ENCODE measurements around the gene LIPA. TPM values are rescaled to one million over a fixed set of nuclear protein-coding genes. Genes with fewer than 3 reads are reported as not detected.
"Not testable (repeated sequence)": the region's sequence is repeated elsewhere in the genome, so short reads cannot be mapped to it uniquely, and the experiment has no call there.

The LIPA gene
- total RNA-seq, 2 experiments from 2014 or later: 20.4 to 20.7 TPM

DNA sequence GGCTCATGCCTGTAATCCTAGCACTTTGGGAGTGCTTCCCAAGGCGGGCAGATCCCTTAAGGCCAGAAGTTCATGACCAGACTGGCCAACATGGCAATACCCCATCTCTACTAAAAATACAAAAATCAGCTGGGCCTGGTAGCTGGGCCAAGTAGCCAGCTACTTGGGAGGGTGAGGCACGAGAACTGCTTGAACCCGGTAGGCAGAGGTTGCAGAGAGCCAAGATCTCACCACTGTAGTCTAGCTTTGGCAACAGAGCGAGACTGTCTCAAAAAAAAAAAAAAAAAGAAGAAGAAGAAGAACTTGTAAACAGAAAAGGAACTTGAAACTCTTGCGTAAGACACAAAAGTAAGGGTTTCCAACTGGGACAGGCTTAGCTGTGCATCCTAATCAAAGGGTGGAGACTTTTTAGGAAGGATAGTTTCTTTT lies 44.7 kb upstream of the LIPA start:
- ATAC-seq: no peak
- H3K27me3 Mint-ChIP-seq: peaks cover 5% of the 10 kb centered on the region
- TF ChIP-seq, protein P1, sequence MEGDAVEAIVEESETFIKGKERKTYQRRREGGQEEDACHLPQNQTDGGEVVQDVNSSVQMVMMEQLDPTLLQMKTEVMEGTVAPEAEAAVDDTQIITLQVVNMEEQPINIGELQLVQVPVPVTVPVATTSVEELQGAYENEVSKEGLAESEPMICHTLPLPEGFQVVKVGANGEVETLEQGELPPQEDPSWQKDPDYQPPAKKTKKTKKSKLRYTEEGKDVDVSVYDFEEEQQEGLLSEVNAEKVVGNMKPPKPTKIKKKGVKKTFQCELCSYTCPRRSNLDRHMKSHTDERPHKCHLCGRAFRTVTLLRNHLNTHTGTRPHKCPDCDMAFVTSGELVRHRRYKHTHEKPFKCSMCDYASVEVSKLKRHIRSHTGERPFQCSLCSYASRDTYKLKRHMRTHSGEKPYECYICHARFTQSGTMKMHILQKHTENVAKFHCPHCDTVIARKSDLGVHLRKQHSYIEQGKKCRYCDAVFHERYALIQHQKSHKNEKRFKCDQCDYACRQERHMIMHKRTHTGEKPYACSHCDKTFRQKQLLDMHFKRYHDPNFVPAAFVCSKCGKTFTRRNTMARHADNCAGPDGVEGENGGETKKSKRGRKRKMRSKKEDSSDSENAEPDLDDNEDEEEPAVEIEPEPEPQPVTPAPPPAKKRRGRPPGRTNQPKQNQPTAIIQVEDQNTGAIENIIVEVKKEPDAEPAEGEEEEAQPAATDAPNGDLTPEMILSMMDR (IDR thresholded peaks at IDR 0.05): no peak
- intact Hi-C loops (cut with micrococcal nuclease): no loop called here
- CTCF ChIA-PET: no interaction called here
- peak overlapping the region; percentile 54 for H3K27ac Mint-ChIP-seq
- H3K4me3 Mint-ChIP-seq: no peak overlapping the region
- POLR2A ChIA-PET: no interaction called here
- H3K4me1 Mint-ChIP-seq (ENCODE audit: low read depth): peaks cover 27% of the 10 kb centered on the region
- H3K9me3 Mint-ChIP-seq: peaks cover 10% of the 10 kb centered on the region
- DNase-seq: no peak
- H3K36me3 Mint-ChIP-seq (ENCODE audit: low read depth): peaks cover 5% of the 10 kb centered on the region

DNA sequence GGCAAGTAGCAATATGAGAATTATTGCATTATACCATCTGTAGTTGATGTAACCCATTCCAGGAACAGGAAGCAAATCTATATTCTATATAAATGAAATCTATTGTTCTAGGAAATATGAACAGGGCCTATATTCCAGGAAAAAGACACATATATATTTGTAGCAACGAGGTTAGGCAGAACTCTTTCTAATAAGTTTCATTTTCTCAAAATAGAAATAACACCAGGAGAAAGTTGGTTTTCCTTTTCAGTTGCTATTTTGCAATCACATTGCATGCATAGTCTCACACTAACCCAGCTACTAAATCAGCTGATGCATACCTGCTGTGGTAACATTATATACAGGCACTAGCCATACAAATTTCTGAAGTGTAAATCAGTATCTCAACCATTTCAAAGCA lies 44.0 kb upstream of the LIPA start:
- ChIA-PET POLR2A (interaction anchor here (1.0 kb wide), 1 partner anchor 11 kb away, joined by 3 read pairs; no protein-coding TSS in a partner anchor), CTCF (interaction anchor here (1.1 kb wide), 2 partner anchors 74 to 123 kb away, joined by 3 read pairs; no protein-coding TSS in a partner anchor)
- peaks cover 3% of the 10 kb centered on the region for H3K36me3 Mint-ChIP-seq (ENCODE audit: low read depth)
- peaks cover 5% of the 10 kb centered on the region for H3K27me3 Mint-ChIP-seq
- TF ChIP-seq, protein P1 (IDR thresholded peaks at IDR 0.05): no peak
- H3K27ac Mint-ChIP-seq: peak overlapping the region; percentile 54
- ATAC-seq (peak; percentile 75), DNase-seq (no peak)
- intact Hi-C loops (cut with micrococcal nuclease): no loop called here
- peaks cover 8% of the 10 kb centered on the region for H3K9me3 Mint-ChIP-seq
- H3K4me3 Mint-ChIP-seq: no peak overlapping the region
- peaks cover 23% of the 10 kb centered on the region for H3K4me1 Mint-ChIP-seq (ENCODE audit: low read depth)

DNA sequence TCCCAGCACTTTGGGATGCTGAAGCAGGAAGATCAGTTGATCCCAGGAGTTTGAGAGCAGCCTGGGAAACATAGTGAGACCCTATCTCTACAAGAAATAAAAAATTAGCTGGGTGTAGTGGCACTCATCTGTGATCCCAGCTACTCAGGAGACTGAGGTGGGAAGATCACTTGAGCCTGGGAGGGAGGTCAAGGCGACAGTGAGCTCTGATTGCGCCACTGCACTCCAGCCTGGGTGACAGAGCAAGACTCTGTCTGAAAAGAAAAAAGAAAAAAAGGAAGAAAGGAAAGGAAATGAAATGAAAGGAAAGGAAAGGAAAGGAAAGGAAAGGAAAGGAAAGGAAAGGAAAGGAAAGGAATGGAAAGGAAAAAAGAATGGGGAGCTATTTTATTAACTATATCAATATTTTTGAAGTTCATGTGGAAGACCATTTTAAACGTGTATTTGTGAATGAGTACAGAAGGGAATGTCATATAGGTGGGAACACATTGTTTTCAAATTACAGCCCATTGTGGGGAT lies 43.2 kb upstream of the LIPA start:
- peaks cover 23% of the 10 kb centered on the region for H3K4me1 Mint-ChIP-seq (ENCODE audit: low read depth)
- ATAC-seq: no peak
- TF ChIP-seq, protein P1 (IDR thresholded peaks at IDR 0.05): no peak
- no peak overlapping the region for H3K4me3 Mint-ChIP-seq
- H3K36me3 Mint-ChIP-seq (ENCODE audit: low read depth): peaks cover 3% of the 10 kb centered on the region
- DNase-seq: no peak
- ChIA-PET CTCF (interaction anchor here (0.8 to 1.1 kb wide), 5 partner anchors 9 to 124 kb away, joined by 3 to 4 read pairs (median 3); no protein-coding TSS in a partner anchor), POLR2A (interaction anchor here (1.0 kb wide), 1 partner anchor 12 kb away, joined by 3 read pairs; no protein-coding TSS in a partner anchor)
- peaks cover 5% of the 10 kb centered on the region for H3K27me3 Mint-ChIP-seq
- H3K9me3 Mint-ChIP-seq: peaks cover 8% of the 10 kb centered on the region
- intact Hi-C loops (cut with micrococcal nuclease): no loop called here
- H3K27ac Mint-ChIP-seq: no peak overlapping the region

DNA sequence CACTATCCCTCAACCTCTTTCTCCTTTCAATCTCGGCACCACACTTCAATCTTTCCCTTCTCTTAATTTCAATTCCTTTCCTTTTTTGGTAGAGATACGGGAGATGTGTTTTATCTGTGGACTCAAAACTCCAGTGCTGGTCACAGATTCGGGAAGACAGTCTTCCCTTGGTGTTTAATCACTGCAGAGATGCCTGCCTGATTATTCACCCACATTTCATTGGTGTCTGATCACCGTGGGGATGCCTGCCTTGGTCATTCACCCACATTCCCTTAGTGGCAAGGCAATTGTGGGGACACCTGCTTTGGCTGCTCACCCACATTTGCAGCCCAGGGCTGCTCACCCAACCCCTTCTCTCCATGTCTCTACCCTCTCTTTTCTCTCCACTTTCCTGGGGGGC lies 33.7 kb upstream of the LIPA start:
- DNase-seq; H3K4me3 Mint-ChIP-seq; H3K27me3 Mint-ChIP-seq; H3K9me3 Mint-ChIP-seq; intact Hi-C loops (cut with micrococcal nuclease); CTCF ChIA-PET; H3K4me1 Mint-ChIP-seq (ENCODE audit: low read depth); POLR2A ChIA-PET; ATAC-seq; H3K27ac Mint-ChIP-seq; H3K36me3 Mint-ChIP-seq (ENCODE audit: low read depth): not testable (repeated sequence)

DNA sequence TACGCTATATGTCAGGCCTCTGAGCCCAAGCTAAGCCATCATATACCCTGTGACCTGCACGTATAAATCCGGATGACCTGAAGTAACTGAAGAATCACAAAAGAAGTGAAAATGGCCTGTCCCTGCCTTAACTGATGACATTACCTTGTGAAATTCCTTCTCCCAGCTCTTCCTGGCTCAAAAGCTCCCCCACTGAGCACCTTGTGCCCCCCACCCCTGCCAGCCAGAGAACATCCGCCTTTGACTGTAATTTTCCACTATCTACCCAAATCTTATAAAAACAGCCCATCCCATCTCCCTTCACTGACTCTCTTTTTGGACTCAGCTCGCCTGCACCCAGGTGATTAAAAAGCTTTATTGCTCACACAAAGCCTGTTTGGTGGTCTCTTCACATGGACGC lies 33.1 kb upstream of the LIPA start:
- H3K9me3 Mint-ChIP-seq; intact Hi-C loops (cut with micrococcal nuclease); H3K27ac Mint-ChIP-seq; ATAC-seq; DNase-seq; H3K4me3 Mint-ChIP-seq; POLR2A ChIA-PET; H3K4me1 Mint-ChIP-seq (ENCODE audit: low read depth); H3K27me3 Mint-ChIP-seq; CTCF ChIA-PET; H3K36me3 Mint-ChIP-seq (ENCODE audit: low read depth): not testable (repeated sequence)

DNA sequence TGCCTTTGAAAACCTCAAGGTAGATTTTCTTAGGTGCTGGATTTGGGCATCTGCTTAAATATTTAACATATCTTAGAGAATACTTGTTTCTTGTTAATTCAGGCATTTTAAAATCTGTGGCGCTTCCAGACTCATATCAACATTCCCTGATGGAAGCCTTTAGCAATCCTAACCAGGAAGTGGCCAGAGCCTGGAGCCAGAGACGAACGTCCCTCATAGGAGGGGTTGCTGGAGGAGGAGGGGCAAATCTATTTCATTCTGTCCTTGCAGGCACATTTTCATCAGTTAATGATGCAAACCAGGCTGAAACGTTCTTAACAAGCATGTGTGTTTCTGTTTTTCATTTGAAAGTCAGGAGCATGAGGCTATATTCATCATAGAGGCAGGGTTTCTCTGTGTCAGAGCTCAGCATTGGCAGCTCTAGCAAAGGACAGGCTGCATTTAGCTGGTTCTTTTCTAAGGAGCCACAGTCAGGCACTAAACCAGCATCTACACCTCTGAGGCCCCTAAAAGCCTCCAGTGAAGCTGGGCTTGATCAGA lies 32.4 kb upstream of the LIPA start:
- DNase-seq (no peak), ATAC-seq (no peak)
- Mint-ChIP-seq H3K27me3 (peaks cover 7% of the 10 kb centered on the region), H3K36me3 (ENCODE audit: low read depth) (no peaks in the 10 kb centered on the region), H3K4me1 (ENCODE audit: low read depth) (no peaks in the 10 kb centered on the region), H3K4me3 (no peak overlapping the region), H3K27ac (no peak overlapping the region), H3K9me3 (no peaks in the 10 kb centered on the region)
- TF ChIP-seq, protein P1 (IDR thresholded peaks at IDR 0.05): no peak
- intact Hi-C loops (cut with micrococcal nuclease): no loop called here
- CTCF ChIA-PET: interaction anchor here (0.8 kb wide), 1 partner anchor 8 kb away, joined by 3 read pairs; no protein-coding TSS in a partner anchor
- POLR2A ChIA-PET: no interaction called here

All from activated CD8-positive, alpha-beta T cell treated with anti-CD3 and anti-CD28 coated beads for 36 hours (primary cell).